HepG2 (cell line): ENCODE measurements around the gene MYL6B. TPM values are rescaled to one million over a fixed set of nuclear protein-coding genes. Genes with fewer than 3 reads are reported as not detected.

Experiments
- ARNTL ChIP-seq: sonication (generic); formaldehyde crosslinking; IDR thresholded peaks from 2 replicates; pipeline ENCODE4 v1.4.0; 2020; ENCODE audit warnings: mild to moderate bottlenecking, missing genetic modification reagents
- BORCS8-MEF2B ChIP-seq: sonication (generic); formaldehyde crosslinking; IDR thresholded peaks from 2 replicates; pipeline ENCODE4 v1.8.0; 2022; ENCODE audit warnings: mild to moderate bottlenecking, missing genetic modification reagents
- CEBPB ChIP-seq: IDR thresholded peaks from 2 replicates; pipeline ENCODE4 v1.6.1; 2011; ENCODE audit warnings: low read depth, low read length, improper control_type of control experiment, borderline replicate concordance
- DMAP1 ChIP-seq: IDR thresholded peaks from 2 replicates; pipeline ENCODE4 v1.6.1; 2016
- IKZF5 ChIP-seq: IDR thresholded peaks from 2 replicates; pipeline ENCODE4 v1.6.1; 2018; ENCODE audit warnings: missing genetic modification reagents, mild to moderate bottlenecking, missing compliant biosample characterization
- MAX ChIP-seq: IDR thresholded peaks from 2 replicates; pipeline ENCODE4 v1.6.1; 2012; ENCODE audit warnings: inconsistent platforms
- MAZ ChIP-seq, 2 experiments: sonication (generic) in 1 of 2; formaldehyde crosslinking in 1 of 2; IDR thresholded peaks; 2 replicates each; pipeline versions ENCODE4 v1.5.0 to v1.6.1; 2012 to 2020; ENCODE audit warnings: low read depth in 2 of 2, mild to moderate bottlenecking in 2 of 2, borderline replicate concordance in 1 of 2, improper control_type of control experiment in 1 of 2, low read length in 1 of 2, missing genetic modification reagents in 1 of 2, moderate library complexity in 1 of 2
- MEIS1 ChIP-seq: sonication (generic); formaldehyde crosslinking; IDR thresholded peaks from 2 replicates; pipeline ENCODE4 v1.9.0; 2021; ENCODE audit warnings: mild to moderate bottlenecking, missing genetic modification reagents, moderate library complexity, borderline replicate concordance
- MXI1 ChIP-seq: IDR thresholded peaks from 3 replicates; pipeline ENCODE4 v1.6.1; 2012; ENCODE audit warnings: low read depth, low read length, inconsistent platforms, borderline replicate concordance
- NR0B2 ChIP-seq: sonication (generic); formaldehyde crosslinking; IDR thresholded peaks from 2 replicates; pipeline ENCODE4 v1.4.0; 2020; ENCODE audit warnings: mild to moderate bottlenecking, missing genetic modification reagents
- PITX1 ChIP-seq: sonication (generic); formaldehyde crosslinking; IDR thresholded peaks from 2 replicates; pipeline ENCODE4 v1.5.1; 2020; ENCODE audit warnings: mild to moderate bottlenecking, missing genetic modification reagents
- RARA ChIP-seq: IDR thresholded peaks from 2 replicates; pipeline ENCODE4 v1.6.1; 2016; ENCODE audit warnings: missing genetic modification reagents, missing compliant biosample characterization
- RFX3 ChIP-seq: IDR thresholded peaks from 2 replicates; pipeline ENCODE4 v1.6.1; 2016; ENCODE audit warnings: missing biosample characterization, missing genetic modification reagents
- SMAD3 ChIP-seq: sonication (generic); formaldehyde crosslinking; IDR thresholded peaks from 2 replicates; pipeline ENCODE4 v1.4.0; 2020; ENCODE audit warnings: missing genetic modification reagents
- SNRNP70 ChIP-seq: fragments of 200-400 bp; formaldehyde crosslinking; IDR thresholded peaks from 2 replicates; pipeline ENCODE4 v1.6.1; 2017; ENCODE audit warnings: mild to moderate bottlenecking, low read depth, low read length, moderate library complexity
- SRF ChIP-seq: IDR thresholded peaks from 2 replicates; pipeline ENCODE4 v1.6.1; 2011; ENCODE audit warnings: mild to moderate bottlenecking, low read depth, low read length, moderate library complexity
- STAG1 ChIP-seq: sonication (generic); formaldehyde crosslinking; IDR thresholded peaks from 2 replicates; pipeline ENCODE4 v1.4.0; 2020; ENCODE audit warnings: missing genetic modification reagents
- TEAD3 ChIP-seq: optimal IDR thresholded peaks from 2 replicates; pipeline ENCODE3; 2016; ENCODE audit warnings: borderline replicate concordance
- YY1 ChIP-seq: IDR thresholded peaks from 2 replicates; pipeline ENCODE4 v1.6.1; 2011; ENCODE audit warnings: low read length, low read depth, moderate library complexity, mild to moderate bottlenecking; ENCODE audit not compliant: insufficient read depth, insufficient replicate concordance
- ZFP36L1 ChIP-seq: sonication (generic); formaldehyde crosslinking; IDR thresholded peaks from 2 replicates; pipeline ENCODE4 v1.8.0; 2022; ENCODE audit warnings: mild to moderate bottlenecking, missing genetic modification reagents, moderate library complexity
- polyA plus RNA-seq, 8 experiments: library from polyadenylated mRNA; depleted of rRNA in 3 of 8; stranded (reverse) in 7 of 8; unstranded in 1 of 8; fragments of >200 nt; fragmentation: Illumina TruSeq in 4 of 8; extraction: Trizol in 4 of 8; gene quantifications; 2 replicates each; pipeline versions ENCODE4 v1.2.1 to v1.2.3, GENCODE V29; 2011 to 2016; ENCODE audit warnings: low read depth in 4 of 8, missing spikeins in 1 of 8, mixed read lengths in 1 of 8; ENCODE audit not compliant: insufficient read depth in 1 of 8
- total RNA-seq, 5 experiments: library from RNA; depleted of rRNA; stranded (reverse); fragments of >200 nt; fragmentation: Illumina TruSeq; extraction: Trizol; gene quantifications; 2 replicates each; pipeline ENCODE4 v1.2.3, GENCODE V29; 2016; ENCODE audit warnings: low read depth in 1 of 5
- TF ChIP-seq, protein P1 (sequence below): sonication (generic); formaldehyde crosslinking; IDR thresholded peaks from 2 replicates; pipeline ENCODE4 v1.5.1; 2020; ENCODE audit warnings: mild to moderate bottlenecking, moderate library complexity, missing genetic modification reagents
- TF ChIP-seq, protein P2 (sequence below): sonication (generic); formaldehyde crosslinking; IDR thresholded peaks from 2 replicates; pipeline ENCODE4 v1.8.0; 2023; ENCODE audit warnings: mild to moderate bottlenecking, missing genetic modification reagents
- TF ChIP-seq, protein P3 (sequence below): sonication (generic); formaldehyde crosslinking; IDR thresholded peaks from 2 replicates; pipeline ENCODE4 v1.4.0; 2020; ENCODE audit warnings: missing genetic modification reagents

The MYL6B gene
- total and polyA plus RNA-seq, 2 of the 13 experiments (the other 11 are each of a cell fraction or from before 2014, with no cell fraction given) = 75.7 to 88.7 TPM

DNA sequence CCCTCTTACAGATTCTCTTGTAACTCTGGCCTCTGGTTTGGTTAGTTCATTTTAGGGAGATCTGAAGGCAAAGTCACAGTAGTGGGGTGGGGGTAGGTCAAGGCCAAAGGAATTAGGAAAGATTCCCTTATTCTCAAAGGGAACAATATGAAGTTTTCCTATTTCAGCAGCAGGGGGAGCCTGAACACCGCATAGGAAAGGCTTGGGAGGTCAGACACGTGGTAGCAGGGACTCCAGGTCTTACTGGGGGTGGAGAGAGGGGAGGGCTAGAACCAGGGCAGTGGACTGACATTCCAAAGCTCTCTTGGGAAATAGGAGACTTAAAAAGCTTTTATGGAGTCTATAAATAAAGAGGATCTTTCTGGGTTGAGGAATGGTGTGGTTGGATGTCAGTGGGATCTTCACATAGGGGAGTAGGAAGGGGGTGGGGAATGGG, 33.0 kb upstream of the MYL6B start (continued):
- TF ChIP-seq MXI1 = peak; percentile 96; the same call in 2 of the 3 replicates
- TF ChIP-seq PITX1 (CRISPR knock-in tag) = peak; percentile 84
- 0 out of 2 replicates have a peak, but pooled peaks have one; percentile 16 for TF ChIP-seq SRF
- TF ChIP-seq ARNTL (CRISPR knock-in tag) = peak; percentile 80
- TF ChIP-seq IKZF5 (CRISPR knock-in tag) = 0 out of 2 replicates have a peak, but pooled peaks have one; percentile 18
- TF ChIP-seq ZFP36L1 (CRISPR knock-in tag) = no peak
- peak; percentile 85 for TF ChIP-seq STAG1 (CRISPR knock-in tag)
- TF ChIP-seq, protein P1, sequence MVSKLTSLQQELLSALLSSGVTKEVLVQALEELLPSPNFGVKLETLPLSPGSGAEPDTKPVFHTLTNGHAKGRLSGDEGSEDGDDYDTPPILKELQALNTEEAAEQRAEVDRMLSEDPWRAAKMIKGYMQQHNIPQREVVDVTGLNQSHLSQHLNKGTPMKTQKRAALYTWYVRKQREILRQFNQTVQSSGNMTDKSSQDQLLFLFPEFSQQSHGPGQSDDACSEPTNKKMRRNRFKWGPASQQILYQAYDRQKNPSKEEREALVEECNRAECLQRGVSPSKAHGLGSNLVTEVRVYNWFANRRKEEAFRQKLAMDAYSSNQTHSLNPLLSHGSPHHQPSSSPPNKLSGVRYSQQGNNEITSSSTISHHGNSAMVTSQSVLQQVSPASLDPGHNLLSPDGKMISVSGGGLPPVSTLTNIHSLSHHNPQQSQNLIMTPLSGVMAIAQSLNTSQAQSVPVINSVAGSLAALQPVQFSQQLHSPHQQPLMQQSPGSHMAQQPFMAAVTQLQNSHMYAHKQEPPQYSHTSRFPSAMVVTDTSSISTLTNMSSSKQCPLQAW (CRISPR knock-in tag) = 0 out of 2 replicates have a peak, but pooled peaks have one; percentile 35
- TF ChIP-seq DMAP1 (CRISPR knock-in tag) = peak; percentile 78
- TF ChIP-seq NR0B2 = 0 out of 2 replicates have a peak, but pooled peaks have one; percentile 39
- TF ChIP-seq, protein P2, sequence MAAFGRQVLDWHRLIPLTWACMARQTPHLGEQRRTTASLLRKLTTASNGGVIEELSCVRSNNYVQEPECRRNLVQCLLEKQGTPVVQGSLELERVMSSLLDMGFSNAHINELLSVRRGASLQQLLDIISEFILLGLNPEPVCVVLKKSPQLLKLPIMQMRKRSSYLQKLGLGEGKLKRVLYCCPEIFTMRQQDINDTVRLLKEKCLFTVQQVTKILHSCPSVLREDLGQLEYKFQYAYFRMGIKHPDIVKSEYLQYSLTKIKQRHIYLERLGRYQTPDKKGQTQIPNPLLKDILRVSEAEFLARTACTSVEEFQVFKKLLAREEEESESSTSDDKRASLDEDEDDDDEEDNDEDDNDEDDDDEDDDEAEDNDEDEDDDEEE (CRISPR knock-in tag) = no peak
- TF ChIP-seq MEIS1 = no peak
- TF ChIP-seq YY1 = peak; percentile 19
- peak; percentile 86 for TF ChIP-seq MAZ (IDR thresholded peaks at IDR 0.05; ENCODE audit: borderline replicate concordance, low read depth, low read length)
- TF ChIP-seq MAZ (CRISPR knock-in tag; IDR thresholded peaks at IDR 0.05; ENCODE audit: low read depth) = peak; percentile 49; the same call in 1 of the 2 replicates
- TF ChIP-seq SMAD3 (CRISPR knock-in tag) = peak; percentile 26; the same call in 1 of the 2 replicates
- peak; percentile 58 for TF ChIP-seq TEAD3 (CRISPR knock-in tag)
- TF ChIP-seq, protein P3, sequence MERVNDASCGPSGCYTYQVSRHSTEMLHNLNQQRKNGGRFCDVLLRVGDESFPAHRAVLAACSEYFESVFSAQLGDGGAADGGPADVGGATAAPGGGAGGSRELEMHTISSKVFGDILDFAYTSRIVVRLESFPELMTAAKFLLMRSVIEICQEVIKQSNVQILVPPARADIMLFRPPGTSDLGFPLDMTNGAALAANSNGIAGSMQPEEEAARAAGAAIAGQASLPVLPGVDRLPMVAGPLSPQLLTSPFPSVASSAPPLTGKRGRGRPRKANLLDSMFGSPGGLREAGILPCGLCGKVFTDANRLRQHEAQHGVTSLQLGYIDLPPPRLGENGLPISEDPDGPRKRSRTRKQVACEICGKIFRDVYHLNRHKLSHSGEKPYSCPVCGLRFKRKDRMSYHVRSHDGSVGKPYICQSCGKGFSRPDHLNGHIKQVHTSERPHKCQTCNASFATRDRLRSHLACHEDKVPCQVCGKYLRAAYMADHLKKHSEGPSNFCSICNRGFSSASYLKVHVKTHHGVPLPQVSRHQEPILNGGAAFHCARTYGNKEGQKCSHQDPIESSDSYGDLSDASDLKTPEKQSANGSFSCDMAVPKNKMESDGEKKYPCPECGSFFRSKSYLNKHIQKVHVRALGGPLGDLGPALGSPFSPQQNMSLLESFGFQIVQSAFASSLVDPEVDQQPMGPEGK (CRISPR knock-in tag) = peak; percentile 90
- TF ChIP-seq SNRNP70 = no peak
- no peak for TF ChIP-seq RFX3 (CRISPR knock-in tag)
- peak; percentile 19; the same call in 1 of the 2 replicates for TF ChIP-seq CEBPB
- TF ChIP-seq RARA (CRISPR knock-in tag) = peak; percentile 54; the same call in 1 of the 2 replicates
- TF ChIP-seq MAX = peak; percentile 96
- no peak; the same call in 1 of the 2 replicates for TF ChIP-seq BORCS8-MEF2B (CRISPR knock-in tag)
